Subcutaneous adipose tissue (tissue), 4 donors: Measurements from ENCODE around the gene LMOD2. TPM values are rescaled to one million over a fixed set of nuclear protein-coding genes. Genes with fewer than 3 reads are reported as not detected.

Source experiments
- total RNA-seq, 4 donors: library from RNA; depleted of rRNA; stranded (reverse); fragments of >200 nt; gene quantifications; one replicate each; pipeline ENCODE4 v1.1.0, GENCODE V29; 2016
- TF ChIP-seq, protein P1 (sequence below): fragments of 450-650 bp; IDR thresholded peaks from one replicate; pipeline ENCODE4 v1.5.1; 2016; ENCODE audit warnings: low read depth, mild to moderate bottlenecking, control low read depth, antibody characterized with exemption, moderate library complexity

Gene LMOD2
- total RNA-seq, 4 donors from 2014 or later = not detected

GRCh38 chr7:123705211-123705901 lies 49.7 kb downstream of the LMOD2 start:
- TF ChIP-seq, protein P1, sequence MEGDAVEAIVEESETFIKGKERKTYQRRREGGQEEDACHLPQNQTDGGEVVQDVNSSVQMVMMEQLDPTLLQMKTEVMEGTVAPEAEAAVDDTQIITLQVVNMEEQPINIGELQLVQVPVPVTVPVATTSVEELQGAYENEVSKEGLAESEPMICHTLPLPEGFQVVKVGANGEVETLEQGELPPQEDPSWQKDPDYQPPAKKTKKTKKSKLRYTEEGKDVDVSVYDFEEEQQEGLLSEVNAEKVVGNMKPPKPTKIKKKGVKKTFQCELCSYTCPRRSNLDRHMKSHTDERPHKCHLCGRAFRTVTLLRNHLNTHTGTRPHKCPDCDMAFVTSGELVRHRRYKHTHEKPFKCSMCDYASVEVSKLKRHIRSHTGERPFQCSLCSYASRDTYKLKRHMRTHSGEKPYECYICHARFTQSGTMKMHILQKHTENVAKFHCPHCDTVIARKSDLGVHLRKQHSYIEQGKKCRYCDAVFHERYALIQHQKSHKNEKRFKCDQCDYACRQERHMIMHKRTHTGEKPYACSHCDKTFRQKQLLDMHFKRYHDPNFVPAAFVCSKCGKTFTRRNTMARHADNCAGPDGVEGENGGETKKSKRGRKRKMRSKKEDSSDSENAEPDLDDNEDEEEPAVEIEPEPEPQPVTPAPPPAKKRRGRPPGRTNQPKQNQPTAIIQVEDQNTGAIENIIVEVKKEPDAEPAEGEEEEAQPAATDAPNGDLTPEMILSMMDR = no peak

DNA sequence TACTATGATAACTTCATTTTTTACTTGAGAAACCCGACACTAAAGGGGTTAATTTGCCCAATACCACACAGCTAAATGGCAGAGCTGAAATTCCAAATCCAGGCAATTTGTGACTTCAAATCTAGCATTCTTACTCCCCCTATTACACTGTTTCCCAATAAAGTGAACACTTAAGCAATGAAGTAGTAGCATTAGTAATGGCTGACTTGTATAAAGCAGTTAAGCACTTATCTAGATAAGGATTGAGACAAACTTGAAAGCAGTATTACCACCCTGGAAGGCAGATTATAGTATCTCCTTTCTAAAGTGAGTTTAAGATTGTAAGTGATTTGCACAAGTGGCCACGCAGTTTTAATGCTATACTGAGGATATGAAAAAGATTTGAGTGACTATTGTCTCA lies 53.9 kb downstream of the LMOD2 start:
- TF ChIP-seq, protein P1 = no peak

DNA sequence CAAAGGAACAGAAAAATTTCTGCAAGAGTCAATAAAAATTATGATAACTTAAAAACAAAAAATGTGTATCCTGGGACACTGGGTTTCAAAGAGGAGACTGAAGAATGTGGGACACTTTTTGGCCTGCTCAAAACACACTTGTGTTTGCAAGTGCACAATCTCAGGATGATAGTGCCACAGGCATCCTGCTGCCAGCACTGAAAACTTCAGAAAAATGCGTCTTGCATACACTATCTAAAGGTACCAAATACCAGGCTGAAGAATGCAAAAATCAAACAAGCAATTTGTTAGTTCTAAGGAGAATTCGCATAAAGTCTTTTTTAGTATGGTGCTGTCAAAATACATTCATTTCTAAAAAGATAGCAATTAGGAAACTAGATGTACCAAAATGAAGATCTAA lies 55.0 kb downstream of the LMOD2 start:
- TF ChIP-seq, protein P1 = no peak

DNA sequence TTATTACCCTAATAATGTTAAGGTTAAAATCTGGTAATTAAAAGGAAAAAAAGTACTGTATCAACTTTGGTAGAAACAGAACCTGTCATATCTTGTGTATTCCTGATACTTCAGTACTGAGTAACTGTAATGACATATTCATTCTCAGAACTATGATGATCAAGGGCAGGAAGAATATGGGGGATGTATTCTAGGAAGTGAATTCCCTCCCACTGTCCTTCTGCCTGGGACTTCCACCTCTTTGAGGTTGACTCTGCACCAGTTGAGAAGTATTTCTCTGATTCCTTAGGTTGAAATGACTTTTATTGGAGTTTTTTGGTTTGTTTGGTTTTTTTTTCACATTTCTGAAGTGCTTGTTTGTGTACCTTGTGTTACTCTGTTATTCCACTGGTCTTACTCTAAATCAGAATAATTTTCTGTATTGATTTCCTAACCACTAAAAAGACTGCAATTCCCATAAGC lies 56.2 kb downstream of the LMOD2 start:
- TF ChIP-seq, protein P1 = no peak

- TF ChIP-seq, protein P1 = no peak
Observed at GRCh38 chr7:123712619-123713018, 57.0 kb downstream of the LMOD2 start.

Other genes starting within 250 kb of the LMOD2 start
- 1 to 10 TPM in 1 of 4 donors, under 1 TPM in 2, not detected in 1; 0.38 to 1.1 (median 0.51) TPM for gene IQUB, start 121.3 kb upstream of the LMOD2 start, total RNA-seq
- gene NDUFA5, start 98.0 kb upstream of the LMOD2 start, total RNA-seq = 10 to 100 TPM; 39.0 to 68.2 (median 39.1) TPM
- not detected for gene ASB15, start 54.0 kb upstream of the LMOD2 start, total RNA-seq
- gene WASL, start 93.1 kb downstream of the LMOD2 start, total RNA-seq = 10 to 100 TPM; 30.0 to 45.7 (median 32.2) TPM
- under 1 TPM in 1 of 4 donors, not detected in 3; 0.17 TPM for gene HYAL4, start 189.3 kb downstream of the LMOD2 start, total RNA-seq